Gastroesophageal sphincter (tissue), 2 donors: ENCODE results near the gene PLAC1.

Experiments used
- POLR2A ChIP-seq, 2 donors: fragments of 450-650 bp; IDR thresholded peaks; one replicate each; pipeline ENCODE4 v1.6.1; 2017; ENCODE audit warnings: antibody characterized with exemption in 2 of 2, mild to moderate bottlenecking in 2 of 2, moderate library complexity in 1 of 2
- POLR2AphosphoS5 ChIP-seq: sonication (generic); formaldehyde crosslinking; IDR thresholded peaks from one replicate; pipeline ENCODE4 v1.6.1; 2017; ENCODE audit warnings: antibody characterized with exemption

DNA sequence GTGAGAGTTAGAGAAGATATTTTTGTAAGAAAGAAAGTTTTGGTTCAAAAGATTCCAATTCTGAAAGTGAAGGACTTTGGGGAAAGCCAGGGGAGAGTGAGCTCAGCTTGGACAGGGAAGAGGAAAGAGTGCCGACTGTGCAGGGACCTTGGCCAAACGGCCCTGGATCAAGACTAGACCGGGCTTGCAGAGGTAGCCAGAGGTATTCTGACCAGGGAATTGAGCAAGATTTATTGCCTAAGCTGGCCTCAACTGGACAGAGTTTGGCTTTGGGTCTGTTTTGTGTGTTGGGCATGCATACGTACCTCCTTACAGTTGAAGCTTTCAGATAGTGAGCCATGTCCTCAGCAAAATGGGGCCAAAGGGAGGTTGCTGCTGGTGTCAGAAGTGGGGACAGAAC lies 11.6 kb downstream of the PLAC1 start:
- TF ChIP-seq POLR2A (IDR thresholded peaks at IDR 0.05) (no peak), POLR2AphosphoS5 (no peak)
